Transverse colon (tissue), 4 donors: ENCODE data around the gene GPR37L1. TPM values are rescaled to one million over a fixed set of nuclear protein-coding genes. Genes with fewer than 3 reads are reported as not detected.
"Not testable (repeated sequence)": the region's sequence is repeated elsewhere in the genome, so short reads cannot be mapped to it uniquely, and the experiment has no call there.

Source experiments
- DNase-seq: peaks from one replicate; pipeline ENCODE4 v3.0.0-alpha.2; 2019
- H3K27ac ChIP-seq, 4 donors: fragments of 200-600 bp; sonication (generic); 2 replicates each; pipeline ENCODE4 v1.5.1; 2016 to 2018; ENCODE audit warnings: inconsistent platforms in 4 of 4
- H3K27me3 ChIP-seq: fragments of 200-600 bp; sonication (generic); 2 replicates; pipeline ENCODE4 v1.5.1; 2017; ENCODE audit warnings: inconsistent platforms
- H3K36me3 ChIP-seq, 4 donors: fragments of 200-600 bp; sonication (generic); 2 replicates each; pipeline ENCODE4 v1.5.1; 2017 to 2019; ENCODE audit warnings: inconsistent platforms in 4 of 4
- H3K4me1 ChIP-seq, 4 donors: fragments of 200-600 bp; sonication (generic); 2 replicates each; pipeline ENCODE4 v1.5.1; 2017 to 2020; ENCODE audit warnings: inconsistent platforms in 4 of 4
- H3K4me3 ChIP-seq, 4 donors: fragments of 200-600 bp; sonication (generic); 1 replicate in 1 of 4; 2 replicates in 3 of 4; pipeline versions ENCODE4 v1.5.1 to v1.6.1; 2017 to 2019; ENCODE audit warnings: inconsistent platforms in 4 of 4
- H3K9me3 ChIP-seq, 2 donors: fragments of 200-600 bp; sonication (generic); 2 replicates each; pipeline ENCODE4 v1.5.1; 2017 to 2019; ENCODE audit warnings: inconsistent platforms in 2 of 2
- EP300 ChIP-seq: sonication (generic); formaldehyde crosslinking; IDR thresholded peaks from one replicate; pipeline ENCODE4 v1.6.1; 2017; ENCODE audit warnings: antibody characterized with exemption, low read depth
- POLR2A ChIP-seq: fragments of 450-650 bp; IDR thresholded peaks from one replicate; pipeline ENCODE4 v1.6.1; 2016; ENCODE audit warnings: antibody characterized with exemption, mild to moderate bottlenecking, moderate library complexity
- POLR2AphosphoS5 ChIP-seq, 3 donors: sonication (generic); formaldehyde crosslinking; IDR thresholded peaks; one replicate each; pipeline ENCODE4 v1.6.1; 2016; ENCODE audit warnings: antibody characterized with exemption in 3 of 3
- WGBS, 2 donors: methylation state at CpG; one replicate each; pipeline ENCODE4 v1.1.5; 2018; ENCODE audit warnings: low coverage in 1 of 2; 5-methylcytosine and 5-hydroxymethylcytosine counted together
- in situ Hi-C, 4 donors: fragments of 200-750 bp; cut with MboI; loops; one replicate each; pipeline versions ENCODE4 v1.15.0 to v1.15.1; 2017; ENCODE audit warnings: low sequenced_read_pairs in 3 of 4, low pct_ligation_motif_present in 1 of 4, low pct_unique_long_range_greater_than_20kb in 1 of 4
- intact Hi-C: fragments of 100-400 bp; cut with DNase I; formaldehyde crosslinking; loops from one replicate; pipeline ENCODE4 v1.15.1; 2023; ENCODE audit warnings: low total_unique reads
- small RNA-seq, 4 donors: library from RNA; depleted of rRNA; stranded (forward); fragments of <200 nt; gene quantifications; one replicate each; pipeline ENCODE3, GENCODE V24; 2016
- total RNA-seq, 4 donors: library from RNA; depleted of rRNA; stranded (reverse); fragments of >200 nt; gene quantifications; one replicate each; pipeline ENCODE4 v1.1.0, GENCODE V29; 2016
- TF ChIP-seq, protein P1 (sequence below), 5 experiments: fragments of 200-600 bp in 3 of 5; fragments of 450-650 bp in 2 of 5; sonication (generic) in 3 of 5; IDR thresholded peaks; 1 replicate in 2 of 5; 2 replicates in 3 of 5; pipeline ENCODE4 v1.5.1; 2016 to 2017; ENCODE audit warnings: antibody characterized with exemption in 5 of 5, inconsistent platforms in 3 of 5, mild to moderate bottlenecking in 2 of 5, moderate library complexity in 1 of 5

Gene GPR37L1
- total RNA-seq, 4 donors from 2014 or later: 0.55 to 0.95 TPM; not detected in 2

DNA sequence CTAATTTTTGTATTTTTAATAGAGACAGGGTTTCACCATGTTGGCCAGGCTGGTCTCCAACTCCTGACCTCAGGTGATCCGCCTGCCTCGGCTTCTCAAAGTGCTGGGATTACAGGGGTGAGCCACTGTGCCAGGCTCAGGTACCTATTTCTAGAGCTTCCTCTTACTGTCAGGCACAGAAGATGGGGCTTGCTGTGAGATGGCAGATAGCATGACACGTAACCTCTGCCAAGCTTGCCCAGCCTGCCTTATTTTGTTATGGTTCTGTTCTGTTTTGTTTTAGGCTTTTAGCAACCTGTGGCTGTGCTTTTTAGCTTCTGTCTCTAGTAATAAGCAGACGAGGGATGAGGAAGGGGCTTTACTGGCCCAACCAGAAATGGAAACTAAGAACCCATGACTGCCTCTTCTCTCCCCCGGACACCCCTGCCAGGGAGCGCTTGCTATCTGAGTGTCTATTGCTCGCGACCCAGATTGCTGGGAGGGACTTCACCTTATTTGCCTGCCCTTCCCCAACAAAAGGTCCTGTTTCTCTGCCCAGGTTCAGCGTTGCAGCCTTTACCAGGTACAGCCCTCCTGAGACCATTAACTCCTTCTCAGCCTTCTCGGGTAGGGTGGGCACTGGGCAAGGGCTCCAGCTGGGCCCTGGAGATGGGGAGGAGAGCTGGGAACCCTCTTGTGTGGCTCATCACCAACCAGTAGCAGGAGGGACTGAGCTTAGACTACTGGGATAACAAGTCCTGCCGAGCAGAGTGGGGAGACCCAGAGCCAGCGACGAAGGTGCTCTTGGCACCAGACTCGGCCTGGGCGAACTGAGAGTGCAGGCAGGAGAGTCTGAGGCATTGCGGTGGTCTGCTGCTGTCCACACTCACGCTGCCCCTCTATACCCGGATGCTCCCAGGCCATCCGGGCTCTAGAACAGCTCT is 57.4 kb downstream of the GPR37L1 start:
- WGBS, 2 donors: 56 to 78% methylated on average over 4 to 19 of the region's 19 CpGs
- TF ChIP-seq, protein P1, sequence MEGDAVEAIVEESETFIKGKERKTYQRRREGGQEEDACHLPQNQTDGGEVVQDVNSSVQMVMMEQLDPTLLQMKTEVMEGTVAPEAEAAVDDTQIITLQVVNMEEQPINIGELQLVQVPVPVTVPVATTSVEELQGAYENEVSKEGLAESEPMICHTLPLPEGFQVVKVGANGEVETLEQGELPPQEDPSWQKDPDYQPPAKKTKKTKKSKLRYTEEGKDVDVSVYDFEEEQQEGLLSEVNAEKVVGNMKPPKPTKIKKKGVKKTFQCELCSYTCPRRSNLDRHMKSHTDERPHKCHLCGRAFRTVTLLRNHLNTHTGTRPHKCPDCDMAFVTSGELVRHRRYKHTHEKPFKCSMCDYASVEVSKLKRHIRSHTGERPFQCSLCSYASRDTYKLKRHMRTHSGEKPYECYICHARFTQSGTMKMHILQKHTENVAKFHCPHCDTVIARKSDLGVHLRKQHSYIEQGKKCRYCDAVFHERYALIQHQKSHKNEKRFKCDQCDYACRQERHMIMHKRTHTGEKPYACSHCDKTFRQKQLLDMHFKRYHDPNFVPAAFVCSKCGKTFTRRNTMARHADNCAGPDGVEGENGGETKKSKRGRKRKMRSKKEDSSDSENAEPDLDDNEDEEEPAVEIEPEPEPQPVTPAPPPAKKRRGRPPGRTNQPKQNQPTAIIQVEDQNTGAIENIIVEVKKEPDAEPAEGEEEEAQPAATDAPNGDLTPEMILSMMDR (IDR thresholded peaks at IDR 0.05): no peak
- no peak for TF ChIP-seq POLR2A
- TF ChIP-seq POLR2AphosphoS5 (IDR thresholded peaks at IDR 0.05): no peak
- TF ChIP-seq EP300: no peak
- H3K9me3 ChIP-seq: no peaks in the 10 kb centered on the region
- H3K4me1 ChIP-seq: peaks cover 0 to 3% (median 0%) of the 10 kb centered on the region in 4 donors
- no peak overlapping the region for H3K4me3 ChIP-seq
- DNase-seq: no peak
- H3K27me3 ChIP-seq: no peaks in the 10 kb centered on the region
- no peaks in the 10 kb centered on the region for H3K36me3 ChIP-seq
- intact Hi-C loops (no loop called here), in situ Hi-C loops (loop anchor here in 3 of 4 donors (10.0 to 25.0 kb wide), 3 partner anchors 132 to 532 kb away; partner anchors contain the start of gene SYT2 (in 3 of the 3))
- H3K27ac ChIP-seq: no peak overlapping the region

DNA sequence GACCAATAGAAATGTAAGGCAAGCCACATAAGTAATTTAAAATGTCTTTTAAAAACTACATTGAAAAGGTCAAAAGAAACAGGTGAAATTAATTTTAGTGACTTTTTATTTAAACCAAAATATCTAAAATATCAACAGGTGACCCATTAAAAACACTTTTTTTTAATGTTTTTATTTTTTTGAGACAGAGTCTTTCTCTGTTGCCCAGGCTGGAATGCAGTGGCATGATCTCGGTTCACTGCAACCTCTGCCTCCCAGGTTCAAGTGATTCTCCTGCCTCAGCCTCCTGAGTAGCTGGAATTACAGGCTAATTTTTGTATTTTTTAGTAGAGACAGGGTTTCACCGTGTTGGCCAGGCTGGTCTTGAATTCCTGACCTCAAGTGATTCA is 58.0 kb downstream of the GPR37L1 start:
- intact Hi-C loops: not testable (repeated sequence)

DNA sequence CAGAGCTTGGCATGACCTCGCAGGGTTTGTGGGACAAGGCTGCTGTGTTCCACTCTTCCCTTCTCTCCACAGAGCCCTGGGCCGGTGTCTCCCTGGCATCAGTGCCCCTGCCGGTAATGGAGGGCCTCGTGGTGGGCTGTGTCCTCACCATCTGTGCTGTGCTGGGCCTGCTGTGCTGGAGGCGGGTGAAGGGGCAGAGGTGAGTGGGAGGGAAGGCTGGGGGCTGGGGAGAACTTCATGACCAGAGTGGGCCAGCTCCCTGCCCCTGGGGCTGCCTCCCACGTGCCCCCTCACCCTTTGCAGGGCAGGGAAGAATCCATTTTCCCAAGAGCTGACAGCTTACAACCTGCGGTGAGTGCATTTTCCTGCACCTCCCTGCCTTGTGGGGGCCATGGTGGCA is 58.9 kb downstream of the GPR37L1 start:
- in situ Hi-C loops (loop anchor here in 3 of 4 donors (10.0 to 25.0 kb wide), 3 partner anchors 131 to 531 kb away; partner anchors contain the start of gene SYT2 (in 3 of the 3)), intact Hi-C loops (no loop called here)

More for the DNA sequence above, 58.0 kb downstream of the GPR37L1 start:
- in situ Hi-C loops: loop anchor here in 3 of 4 donors (10.0 to 25.0 kb wide), 3 partner anchors 132 to 532 kb away; partner anchors contain the start of gene SYT2 (in 3 of the 3)
- not testable (repeated sequence) for H3K4me3 ChIP-seq, DNase-seq, H3K36me3 ChIP-seq, H3K27ac ChIP-seq, H3K27me3 ChIP-seq, H3K4me1 ChIP-seq, H3K9me3 ChIP-seq
- 63 to 71% methylated on average over 2 of the region's 2 CpGs for WGBS, 2 donors

DNA sequence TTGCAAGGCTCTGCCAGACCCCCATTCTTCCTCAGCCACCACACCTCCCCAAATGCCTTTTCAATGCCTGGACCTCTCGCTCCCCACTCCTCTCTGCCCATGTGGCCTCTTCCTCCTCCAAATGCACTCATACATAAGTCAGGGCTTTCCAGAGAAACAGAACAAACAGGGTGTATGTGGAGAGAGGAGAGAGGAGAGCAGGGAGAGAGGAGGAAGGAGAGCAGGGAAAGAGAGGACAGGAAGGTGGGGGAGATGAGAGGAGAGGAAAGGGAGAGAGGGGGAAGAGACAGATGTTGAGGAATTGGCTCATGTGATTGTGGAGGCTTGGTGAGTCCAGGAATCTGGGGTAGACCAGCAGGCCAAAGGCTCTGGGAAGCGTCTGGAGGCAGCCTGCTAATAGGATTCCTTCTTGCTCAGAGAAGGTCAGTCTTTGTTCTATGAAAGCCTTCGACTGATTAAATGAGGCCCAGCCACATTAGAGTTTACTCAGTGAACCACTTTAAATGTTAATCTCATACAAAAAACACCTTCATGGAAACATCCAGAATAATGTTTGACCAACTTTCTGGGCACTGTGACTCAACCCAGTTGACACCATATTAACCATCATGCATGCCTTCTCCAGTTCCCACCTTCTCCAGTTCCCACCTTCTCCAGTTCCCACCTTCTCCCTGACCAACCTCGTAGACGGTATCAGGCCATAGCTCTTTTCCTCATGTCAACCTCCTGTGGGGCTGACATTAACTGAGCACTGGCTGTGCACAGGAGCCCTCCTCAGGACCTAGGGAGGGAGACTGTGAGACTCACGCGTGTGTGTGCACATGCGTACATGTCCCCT is 59.5 kb downstream of the GPR37L1 start:
- no peaks in the 10 kb centered on the region for H3K36me3 ChIP-seq
- no peaks in the 10 kb centered on the region for H3K9me3 ChIP-seq
- H3K4me3 ChIP-seq: no peak overlapping the region
- no peaks in the 10 kb centered on the region for H3K27me3 ChIP-seq
- H3K4me1 ChIP-seq: peaks cover 0 to 3% (median 0%) of the 10 kb centered on the region in 4 donors
- TF ChIP-seq EP300 (no peak), POLR2A (no peak), POLR2AphosphoS5 (IDR thresholded peaks at IDR 0.05) (no peak)
- TF ChIP-seq, protein P1 (IDR thresholded peaks at IDR 0.05): no peak
- no peak overlapping the region for H3K27ac ChIP-seq
- in situ Hi-C loops: loop anchor here in 3 of 4 donors (10.0 to 25.0 kb wide), 3 partner anchors 130 to 530 kb away; partner anchors contain the start of gene SYT2 (in 3 of the 3)
- 77 to 94% methylated on average over 3 to 8 of the region's 8 CpGs for WGBS, 2 donors
- DNase-seq: no peak
- intact Hi-C loops: no loop called here

More for the DNA sequence above, 58.9 kb downstream of the GPR37L1 start:
- Histone ChIP-seq H3K4me1 (peaks cover 0 to 3% (median 0%) of the 10 kb centered on the region in 4 donors), H3K36me3 (no peaks in the 10 kb centered on the region), H3K4me3 (no peak overlapping the region), H3K9me3 (no peaks in the 10 kb centered on the region), H3K27ac (no peak overlapping the region), H3K27me3 (no peaks in the 10 kb centered on the region)
- TF ChIP-seq, protein P1 (IDR thresholded peaks at IDR 0.05): no peak
- no peak for TF ChIP-seq EP300
- TF ChIP-seq POLR2A: no peak
- TF ChIP-seq POLR2AphosphoS5 (IDR thresholded peaks at IDR 0.05): no peak
- no peak for DNase-seq
- WGBS, 2 donors: 88 to 100% methylated on average over 1 to 7 of the region's 7 CpGs

Small RNA genes within 50 kb of the gene (small RNA-seq; reads per million reads assigned to genes)
- 0 reads per million in 4 donors for gene CRIP1P3

Other genes with a start within 250 kb of the GPR37L1 start
- 1 to 10 TPM; 2.2 to 6.7 (median 4.6) TPM for gene SHISA4, start 234.0 kb upstream of the GPR37L1 start, total RNA-seq
- 100 to 1,000 TPM in 3 of 4 donors, 10 to 100 TPM in 1; 73.2 to 166 (median 115) TPM for gene LMOD1, start 176.4 kb upstream of the GPR37L1 start, total RNA-seq
- gene TIMM17A, start 167.4 kb upstream of the GPR37L1 start, total RNA-seq: 10 to 100 TPM in 3 of 4 donors, 1 to 10 TPM in 1; 3.0 to 37.0 (median 33.7) TPM
- gene RNPEP, start 140.3 kb upstream of the GPR37L1 start, total RNA-seq: 100 to 1,000 TPM; 118 to 285 (median 184) TPM
- 1,000 to 10,000 TPM in 1 of 4 donors, 100 to 1,000 TPM in 3; 581 to 1,486 (median 902) TPM for gene ELF3, start 112.3 kb upstream of the GPR37L1 start, total RNA-seq
- gene ARL8A, start 21.8 kb downstream of the GPR37L1 start, total RNA-seq: 10 to 100 TPM in 3 of 4 donors, 1 to 10 TPM in 1; 9.0 to 27.2 (median 21.6) TPM
- gene PTPN7, start 37.7 kb downstream of the GPR37L1 start, total RNA-seq: 10 to 100 TPM in 2 of 4 donors, 1 to 10 TPM in 1, not detected in 1; 5.2 to 32.5 (median 14.0) TPM
- gene LGR6, start 70.9 kb downstream of the GPR37L1 start, total RNA-seq: 1 to 10 TPM in 1 of 4 donors, under 1 TPM in 1, not detected in 2; 0.41 to 1.6 TPM
- gene UBE2T, start 219.0 kb downstream of the GPR37L1 start, total RNA-seq: 1 to 10 TPM in 3 of 4 donors, not detected in 1; 4.4 to 6.8 (median 4.8) TPM
- 100 to 1,000 TPM in 3 of 4 donors, 10 to 100 TPM in 1; 92.7 to 254 (median 137) TPM for gene PPP1R12B, start 225.8 kb downstream of the GPR37L1 start, total RNA-seq